SK-N-MC (cell line): ENCODE results near the gene SLC7A10.
"Not testable (repeated sequence)": the region's sequence is repeated elsewhere in the genome, so short reads cannot be mapped to it uniquely, and the experiment has no call there.

Source experiments
- EZH2 ChIP-seq: fragments of 200-600 bp; sonication (generic); IDR thresholded peaks from one replicate; pipeline ENCODE4 v1.6.1; 2017; ENCODE audit warnings: antibody characterized with exemption
- POLR2AphosphoS5 ChIP-seq: IDR thresholded peaks from 2 replicates; pipeline ENCODE4 v1.6.1; 2012; ENCODE audit warnings: mild to moderate bottlenecking, low read depth, low read length, borderline replicate concordance

DNA sequence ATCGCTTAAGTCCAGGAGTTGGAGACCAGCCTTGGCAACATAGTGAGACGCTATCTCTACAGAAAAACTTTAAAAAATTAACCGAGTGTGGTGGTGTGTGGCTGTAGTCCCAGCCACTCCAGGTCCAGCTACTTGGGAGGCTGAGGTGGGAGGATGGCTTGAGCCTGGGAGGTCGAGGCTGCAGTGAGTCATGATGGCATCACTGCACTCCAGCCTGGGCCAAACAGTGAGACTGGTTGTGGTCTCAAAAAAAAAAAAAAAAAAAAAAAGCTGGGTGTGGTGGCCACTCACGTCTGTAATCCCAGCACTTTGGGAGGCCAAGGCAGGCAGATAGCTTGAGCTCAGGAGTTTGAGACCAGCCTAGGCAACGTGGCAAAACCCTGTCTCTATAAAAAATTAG lies 59.6 kb downstream of the SLC7A10 start:
- TF ChIP-seq EZH2, POLR2AphosphoS5: not testable (repeated sequence)
